Raji (cell line): ENCODE measurements around the gene AGAP1.

Experiments
- POLR2A ChIP-seq: IDR thresholded peaks from 2 replicates; pipeline ENCODE4 v1.6.1; 2011; ENCODE audit warnings: low read depth, low read length, control low read depth; ENCODE audit not compliant: insufficient read depth

AGAP1 gene

GRCh38 chr2:235639428-235639773 lies 145.6 kb downstream of the AGAP1 start:
- no peak for TF ChIP-seq POLR2A

GRCh38 chr2:235639885-235640284 lies 146.0 kb downstream of the AGAP1 start:
- no peak for TF ChIP-seq POLR2A

GRCh38 chr2:235640377-235640776 lies 146.5 kb downstream of the AGAP1 start:
- TF ChIP-seq POLR2A, result no peak

- no peak for TF ChIP-seq POLR2A
Observed at GRCh38 chr2:235640926-235641723, 147.3 kb downstream of the AGAP1 start.

- TF ChIP-seq POLR2A, result no peak
Observed at GRCh38 chr2:235641956-235642355, 148.1 kb downstream of the AGAP1 start.

GRCh38 chr2:235642446-235643098 lies 148.7 kb downstream of the AGAP1 start:
- TF ChIP-seq POLR2A, result no peak

GRCh38 chr2:235643680-235644511 lies 150.1 kb downstream of the AGAP1 start:
- no peak for TF ChIP-seq POLR2A

- no peak for TF ChIP-seq POLR2A
Observed at GRCh38 chr2:235647264-235647663, 153.4 kb downstream of the AGAP1 start.

- TF ChIP-seq POLR2A, result no peak
Observed at GRCh38 chr2:235647877-235648276, 154.0 kb downstream of the AGAP1 start.

GRCh38 chr2:235649418-235649817 lies 155.6 kb downstream of the AGAP1 start:
- TF ChIP-seq POLR2A, result no peak

GRCh38 chr2:235651643-235652042 lies 157.8 kb downstream of the AGAP1 start:
- no peak for TF ChIP-seq POLR2A

- no peak for TF ChIP-seq POLR2A
Observed at GRCh38 chr2:235654103-235654813, 160.4 kb downstream of the AGAP1 start.

- TF ChIP-seq POLR2A, result no peak
Observed at GRCh38 chr2:235658351-235659174, 164.7 kb downstream of the AGAP1 start.

- TF ChIP-seq POLR2A, result no peak
Observed at GRCh38 chr2:235659767-235660322, 166.0 kb downstream of the AGAP1 start.
